H1 (cell line): ENCODE results near the gene EMC10. TPM values are rescaled to one million over a fixed set of nuclear protein-coding genes. Genes with fewer than 3 reads are reported as not detected.

ENCODE experiments used
- CTCF ChIA-PET: fragments of 300-600 bp; sonication (Branson Sonifier 250); formaldehyde crosslinking; loops from one replicate; lab custom pipeline; 2021; ENCODE audit not compliant: partially characterized antibody; lab: Charles Lee
- POLR2A ChIA-PET: fragments of 300-600 bp; sonication (Branson Sonifier 250); formaldehyde crosslinking; loops from one replicate; lab custom pipeline; 2021; ENCODE audit warnings: inconsistent platforms; ENCODE audit not compliant: partially characterized antibody; lab: Charles Lee
- DNase-seq, 2 experiments: peaks; one replicate each; pipeline versions ENCODE4 v3.0.0 to v3.0.0-alpha.2; 2010 to 2022; ENCODE audit warnings: low spot score in 2 of 2, low read depth in 1 of 2, mixed read lengths in 1 of 2
- FAIRE-seq: peaks from 2 replicates; lab custom pipeline; 2011; peaks lifted over from hg19 to GRCh38; lab: Jason Lieb, UNC
- H2AFZ ChIP-seq: 2 replicates; pipeline ENCODE4 v1.8.1; 2012; ENCODE audit warnings: low read length, inconsistent platforms
- H2AK5ac ChIP-seq: 2 replicates; pipeline ENCODE4 v1.6.1; 2013; ENCODE audit warnings: low read depth, low read length
- H2BK120ac ChIP-seq: replicated peaks from 2 replicates; pipeline ENCODE3; 2013; ENCODE audit warnings: low read depth, low read length, inconsistent platforms
- H2BK12ac ChIP-seq: 2 replicates; pipeline ENCODE4 v1.6.1; 2013; ENCODE audit warnings: low read depth, low read length
- H2BK15ac ChIP-seq: 2 replicates; pipeline ENCODE4 v1.6.1; 2013; ENCODE audit warnings: low read length
- H2BK20ac ChIP-seq: 2 replicates; pipeline ENCODE4 v1.6.1; 2013; ENCODE audit warnings: low read length
- H2BK5ac ChIP-seq: 2 replicates; pipeline ENCODE4 v1.6.1; 2013; ENCODE audit warnings: low read depth, low read length
- H3K14ac ChIP-seq: 2 replicates; pipeline ENCODE4 v1.6.1; 2013; ENCODE audit warnings: inconsistent platforms; ENCODE audit not compliant: insufficient read length
- H3K18ac ChIP-seq: 2 replicates; pipeline ENCODE4 v1.6.1; 2013; ENCODE audit warnings: low read length; ENCODE audit errors: extremely low read depth
- H3K23ac ChIP-seq: 2 replicates; pipeline ENCODE4 v1.6.1; 2013; ENCODE audit warnings: inconsistent platforms; ENCODE audit not compliant: insufficient read length
- H3K23me2 ChIP-seq: 2 replicates; pipeline ENCODE4 v1.6.1; 2013; ENCODE audit warnings: low read depth, low read length
- H3K27ac ChIP-seq: 2 replicates; pipeline ENCODE4 v1.6.1; 2011; ENCODE audit warnings: low read depth, low read length, inconsistent platforms
- H3K27me3 ChIP-seq, 4 experiments: replicated peaks in 1 of 4; 1 replicate in 1 of 4; 2 replicates in 3 of 4; pipeline versions ENCODE4 v1.6.1 to v1.8.1; 2011 to 2013; ENCODE audit warnings: low read length in 3 of 4, mild to moderate bottlenecking in 3 of 4, inconsistent platforms in 2 of 4, mixed read lengths in 2 of 4, moderate library complexity in 1 of 4; ENCODE audit not compliant: control insufficient read depth in 3 of 4, insufficient read depth in 3 of 4; ENCODE audit errors: extremely low read depth in 1 of 4
- H3K36me3 ChIP-seq, 4 experiments: 2 replicates each; pipeline versions ENCODE4 v1.6.1 to v1.8.1; 2011 to 2013; ENCODE audit warnings: mild to moderate bottlenecking in 4 of 4, low read length in 3 of 4, moderate library complexity in 2 of 4, control low read depth in 1 of 4, inconsistent platforms in 1 of 4; ENCODE audit not compliant: insufficient read depth in 4 of 4, control insufficient read depth in 2 of 4
- H3K4ac ChIP-seq: replicated peaks from 2 replicates; pipeline ENCODE3; 2013; ENCODE audit warnings: low read length, low read depth, mixed read lengths, inconsistent platforms; ENCODE audit not compliant: insufficient read length
- H3K4me1 ChIP-seq, 4 experiments: replicated peaks in 1 of 4; 1 replicate in 1 of 4; 2 replicates in 3 of 4; pipeline versions ENCODE4 v1.6.1 to v1.8.1; 2011 to 2013; ENCODE audit warnings: low read length in 3 of 4, inconsistent platforms in 2 of 4, mixed read lengths in 1 of 4; ENCODE audit not compliant: insufficient read depth in 4 of 4, control insufficient read depth in 3 of 4
- H3K4me2 ChIP-seq, 2 experiments: 2 replicates each; pipeline versions ENCODE4 v1.6.1 to v1.8.1; 2011 to 2013; ENCODE audit warnings: low read depth in 2 of 2, low read length in 2 of 2, control low read depth in 1 of 2, inconsistent platforms in 1 of 2, mild to moderate bottlenecking in 1 of 2; ENCODE audit not compliant: insufficient read depth in 1 of 2
- H3K4me3 ChIP-seq, 4 experiments: fragments of 200-600, 300-600 bp in 1 of 4; sonication (generic), shearing (Covaris generic), sonication (Bioruptor Twin) in 1 of 4; 2 replicates each; pipeline versions ENCODE4 v1.5.1 to v1.8.1; 2011 to 2016; ENCODE audit warnings: low read length in 4 of 4, low read depth in 3 of 4, control low read depth in 2 of 4, inconsistent platforms in 2 of 4, mild to moderate bottlenecking in 2 of 4, mixed read lengths in 1 of 4, moderate library complexity in 1 of 4; ENCODE audit not compliant: insufficient read depth in 2 of 4; ENCODE audit errors: extremely low read depth in 1 of 4
- H3K56ac ChIP-seq: replicated peaks from 2 replicates; pipeline ENCODE3; 2013; ENCODE audit warnings: low read depth, mild to moderate bottlenecking, mixed read lengths, low read length, inconsistent platforms; ENCODE audit not compliant: insufficient read length
- H3K79me1 ChIP-seq: 2 replicates; pipeline ENCODE4 v1.6.1; 2013; ENCODE audit warnings: low read depth, low read length, control low read depth
- H3K79me2 ChIP-seq, 2 experiments: 2 replicates each; pipeline versions ENCODE4 v1.6.1 to v1.8.1; 2012 to 2013; ENCODE audit warnings: low read length in 2 of 2, mild to moderate bottlenecking in 2 of 2, inconsistent platforms in 1 of 2; ENCODE audit not compliant: insufficient read depth in 2 of 2, control insufficient read depth in 1 of 2
- H3K9ac ChIP-seq, 4 experiments: replicated peaks in 1 of 4; 1 replicate in 1 of 4; 2 replicates in 3 of 4; pipeline versions ENCODE4 v1.6.1 to v1.8.1; 2011 to 2013; ENCODE audit warnings: low read depth in 3 of 4, low read length in 3 of 4, control low read depth in 2 of 4, mild to moderate bottlenecking in 2 of 4, moderate library complexity in 2 of 4, inconsistent platforms in 1 of 4; ENCODE audit errors: extremely low read depth in 1 of 4
- H3K9me3 ChIP-seq, 2 experiments: 2 replicates each; pipeline versions ENCODE4 v1.6.1 to v1.8.1; 2012 to 2013; ENCODE audit warnings: mild to moderate bottlenecking in 2 of 2, moderate library complexity in 2 of 2, control low read depth in 1 of 2, inconsistent platforms in 1 of 2, low read depth in 1 of 2, low read length in 1 of 2, mixed read lengths in 1 of 2; ENCODE audit not compliant: insufficient read depth in 2 of 2
- H4K20me1 ChIP-seq, 2 experiments: replicated peaks in 1 of 2; 2 replicates each; pipeline versions ENCODE3 to v1.8.1; 2011 to 2013; ENCODE audit warnings: inconsistent platforms in 2 of 2, low read length in 2 of 2, mild to moderate bottlenecking in 1 of 2; ENCODE audit not compliant: insufficient read depth in 2 of 2, control insufficient read depth in 1 of 2
- H4K5ac ChIP-seq: 2 replicates; pipeline ENCODE4 v1.6.1; 2013; ENCODE audit warnings: low read length, low read depth, mixed read lengths, inconsistent platforms; ENCODE audit not compliant: insufficient read length
- H4K8ac ChIP-seq: 2 replicates; pipeline ENCODE4 v1.8.0; 2013; ENCODE audit warnings: mild to moderate bottlenecking, moderate library complexity, low read length, inconsistent platforms; ENCODE audit not compliant: insufficient read depth; ENCODE audit errors: extremely low read depth
- H4K91ac ChIP-seq: replicated peaks from 2 replicates; pipeline ENCODE3; 2013; ENCODE audit warnings: low read length, mixed read lengths, inconsistent platforms; ENCODE audit not compliant: insufficient read length
- BRCA1 ChIP-seq: IDR thresholded peaks from 2 replicates; pipeline ENCODE4 v1.6.1; 2012; ENCODE audit warnings: low read depth, low read length, improper control_type of control experiment
- CBX5 ChIP-seq: fragments of 300-800, 300-1000 bp; sonication (generic); IDR thresholded peaks from 2 replicates; pipeline ENCODE4 v1.7.1; 2016; ENCODE audit warnings: antibody characterized with exemption, low read length, low read depth
- CHD2 ChIP-seq: IDR thresholded peaks from 2 replicates; pipeline ENCODE4 v1.6.1; 2012; ENCODE audit warnings: low read length, improper control_type of control experiment
- EP300 ChIP-seq, 2 experiments: IDR thresholded peaks; 1 replicate in 1 of 2; 2 replicates in 1 of 2; pipeline ENCODE4 v1.6.1; 2011 to 2012; ENCODE audit warnings: low read depth in 2 of 2, low read length in 2 of 2, mild to moderate bottlenecking in 2 of 2, borderline replicate concordance in 1 of 2, inconsistent platforms in 1 of 2, moderate library complexity in 1 of 2
- JUN ChIP-seq: IDR thresholded peaks from 2 replicates; pipeline ENCODE4 v1.6.1; 2011; ENCODE audit warnings: low read depth, mild to moderate bottlenecking, improper control_type of control experiment, low read length
- RAD21 ChIP-seq, 2 experiments: IDR thresholded peaks in 1 of 2; conservative IDR thresholded peaks in 1 of 2; 2 replicates each; pipeline ENCODE4 v1.6.1; 2011; ENCODE audit warnings: low read depth in 2 of 2, low read length in 2 of 2, improper control_type of control experiment in 1 of 2, inconsistent platforms in 1 of 2, mild to moderate bottlenecking in 1 of 2, moderate library complexity in 1 of 2
- RNF2 ChIP-seq: fragments of 200-900, 300-1000 bp; sonication (generic); IDR thresholded peaks from 2 replicates; pipeline ENCODE4 v1.7.1; 2016; ENCODE audit warnings: borderline replicate concordance, low read depth, mild to moderate bottlenecking, antibody characterized with exemption, low read length; ENCODE audit not compliant: poor library complexity, severe bottlenecking; ENCODE audit errors: missing control alignments
- SAP30 ChIP-seq: fragments of 300-600 bp; sonication (generic); IDR thresholded peaks from 2 replicates; pipeline ENCODE4 v1.7.1; 2012; ENCODE audit warnings: low read length, moderate library complexity, mild to moderate bottlenecking, inconsistent platforms; ENCODE audit not compliant: insufficient read depth, insufficient replicate concordance
- SIN3A ChIP-seq, 2 experiments: IDR thresholded peaks in 1 of 2; conservative IDR thresholded peaks in 1 of 2; 2 replicates each; pipeline ENCODE4 v1.6.1; 2011 to 2012; ENCODE audit warnings: low read length in 2 of 2, improper control_type of control experiment in 1 of 2, low read depth in 1 of 2, mild to moderate bottlenecking in 1 of 2
- SP1 ChIP-seq: IDR thresholded peaks from 2 replicates; pipeline ENCODE4 v1.6.1; 2011; ENCODE audit warnings: low read depth, low read length
- SP2 ChIP-seq: IDR thresholded peaks from 2 replicates; pipeline ENCODE4 v1.6.1; 2012; ENCODE audit warnings: mild to moderate bottlenecking, low read length, inconsistent platforms
- ZNF274 ChIP-seq: IDR thresholded peaks from 2 replicates; pipeline ENCODE4 v1.7.0; 2012; ENCODE audit warnings: low read length, borderline replicate concordance; ENCODE audit errors: extremely low read depth
- WGBS, 2 experiments: shearing (Covaris generic) in 1 of 2; methylation state at CpG; one replicate each; pipeline versions ENCODE4 v1.1.6 to v1.1.7; 2013 to 2015; ENCODE audit warnings: low lambda C conversion rate in 2 of 2, mixed read lengths in 2 of 2, inconsistent platforms in 1 of 2, low coverage in 1 of 2, missing lambda C conversion rate in 1 of 2; ENCODE audit not compliant: insufficient replicate concordance in 2 of 2, insufficient coverage in 1 of 2, insufficient read length in 1 of 2; ENCODE audit errors: extremely low coverage in 1 of 2, missing lambda C conversion rate in 1 of 2; 5-methylcytosine and 5-hydroxymethylcytosine counted together
- polyA plus RNA-seq, 7 experiments: library from polyadenylated mRNA; depleted of rRNA in 3 of 7; stranded (reverse) in 5 of 7; unstranded in 2 of 7; fragments of >200 nt in 5 of 7; fragments of 200-250 nt in 2 of 7; gene quantifications; 1 replicate in 5 of 7; 2 replicates in 1 of 7; 4 replicates in 1 of 7; pipeline versions ENCODE4 v1.2.1 to v1.2.3, GENCODE V29; 2011 to 2013; ENCODE audit warnings: missing spikeins in 2 of 7, mixed read lengths in 2 of 7
- total RNA-seq: library from RNA; stranded (reverse); fragmentation: NEBNext Ultra II Directional; extraction: Animal tissue kit (Norgen Biotek cat#: 25700); gene quantifications from 2 replicates; pipeline ENCODE4 v1.2.1, GENCODE V29; 2021

The EMC10 gene
- total and polyA plus RNA-seq, 2 of the 8 experiments (the other 6 are each of a cell fraction or from before 2014, with no cell fraction given) = 77.6 to 103 TPM

- Histone ChIP-seq H3K18ac (no peak overlapping the region), H3K79me1 (no peaks in the 10 kb centered on the region), H3K4me2 (no peak overlapping the region), H2BK15ac (no peak overlapping the region), H2BK5ac (no peak overlapping the region; the same call in 1 of the 2 replicates), H3K4me1 (peaks cover 0 to 13% (median 5%) of the 10 kb centered on the region in 4 experiments; a peak in 5 of 7 replicates), H2AK5ac (no peak overlapping the region), H3K9me3 (no peaks in the 10 kb centered on the region), H3K4ac (no peak overlapping the region), H3K27ac (no peak overlapping the region), H3K4me3 (no peak overlapping the region), H3K23me2 (peaks cover 3% of the 10 kb centered on the region; the same call in 1 of the 2 replicates), H3K14ac (no peak overlapping the region), H2AFZ (no peak overlapping the region), H3K23ac (no peak overlapping the region), H4K8ac (no peak overlapping the region), H3K79me2 (no peaks in the 10 kb centered on the region), H4K5ac (no peak overlapping the region), H3K36me3 (no peaks in the 10 kb centered on the region), H2BK120ac (no peak overlapping the region), H4K20me1 (no peaks in the 10 kb centered on the region), H3K27me3 (peaks cover 6 to 61% (median 56%) of the 10 kb centered on the region in 4 experiments), H2BK20ac (no peak overlapping the region), H4K91ac (no peak overlapping the region), H3K9ac (no peak overlapping the region), H3K56ac (no peak overlapping the region), H2BK12ac (no peak overlapping the region)
- POLR2A ChIA-PET = interaction anchor here (1.0 to 1.9 kb wide), 3 partner anchors 9 to 18 kb away, joined by 3 to 5 read pairs (median 4); no protein-coding TSS in a partner anchor
- WGBS, 2 experiments = 78% methylated on average over 8 of the region's 8 CpGs; no CpG with 5 or more reads in 1 of the 2 experiments
- CTCF ChIA-PET = interaction anchor here (0.7 to 2.5 kb wide), 5 partner anchors 9 to 249 kb away, joined by 3 to 12 read pairs (median 3); no protein-coding TSS in a partner anchor
- DNase-seq (no peak), FAIRE-seq (no peak)
- no peak for TF ChIP-seq SIN3A (conservative IDR thresholded peaks at IDR 0.05 in 1 of 2, IDR thresholded peaks at IDR 0.05 in 1 of 2; ENCODE audit: low read depth in 1 of 2, low read length in 2 of 2)
- TF ChIP-seq SP1 = no peak
- TF ChIP-seq CBX5 = no peak
- TF ChIP-seq SAP30 = no peak
- no peak for TF ChIP-seq EP300 (IDR thresholded peaks at IDR 0.05; ENCODE audit: borderline replicate concordance in 1 of 2, low read depth in 2 of 2, low read length in 2 of 2)
- no peak for TF ChIP-seq RNF2
- TF ChIP-seq BRCA1 = no peak
- no peak for TF ChIP-seq RAD21 (IDR thresholded peaks at IDR 0.05 in 1 of 2, conservative IDR thresholded peaks at IDR 0.05 in 1 of 2; ENCODE audit: low read depth in 2 of 2, low read length in 2 of 2)
- TF ChIP-seq ZNF274 = no peak
- no peak for TF ChIP-seq CHD2
- TF ChIP-seq JUN = no peak
- TF ChIP-seq SP2 = no peak
Observed at GRCh38 chr19:50497022-50497405, 20.7 kb downstream of the EMC10 start.
